AG10803 (cell line): ENCODE results near the gene TACR1.

Source experiments
- DNase-seq: peaks from one replicate; pipeline ENCODE4 v3.0.0; 2010; ENCODE audit warnings: low read depth
- H3K4me3 ChIP-seq: 2 replicates; pipeline ENCODE4 v1.5.1; 2011; ENCODE audit warnings: mild to moderate bottlenecking, low read length, control low read depth
- CTCF ChIP-seq: conservative IDR thresholded peaks from 2 replicates; pipeline ENCODE4 v1.5.1; 2011; ENCODE audit warnings: mild to moderate bottlenecking, low read length, control low read depth, inconsistent platforms

Gene TACR1

GRCh38 chr2:75133621-75134570 lies 65.4 kb downstream of the TACR1 start:
- no peak for TF ChIP-seq CTCF
- no peak overlapping the region for H3K4me3 ChIP-seq
- DNase-seq = peak; percentile 22

DNA sequence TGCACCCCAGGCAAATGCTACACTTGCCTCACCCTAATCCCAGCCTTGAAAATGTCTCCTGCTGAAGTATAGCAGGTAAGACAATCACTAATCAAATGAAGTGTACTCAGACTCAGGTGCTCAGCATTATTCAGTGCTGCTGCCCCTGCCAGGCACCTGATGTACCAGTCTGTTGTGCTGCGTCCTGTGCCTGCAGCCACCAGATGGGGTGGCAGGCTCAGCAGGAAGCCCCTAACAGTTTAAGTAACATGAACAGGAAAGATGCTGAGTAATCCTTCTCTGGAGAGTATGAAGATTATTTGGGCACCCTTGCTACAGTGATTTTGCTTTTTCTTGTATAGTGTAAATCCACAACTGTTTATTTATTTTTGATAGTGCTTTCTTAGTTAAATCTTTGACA lies 69.1 kb downstream of the TACR1 start:
- H3K4me3 ChIP-seq = no peak overlapping the region
- TF ChIP-seq CTCF = no peak
- DNase-seq = no peak

DNA sequence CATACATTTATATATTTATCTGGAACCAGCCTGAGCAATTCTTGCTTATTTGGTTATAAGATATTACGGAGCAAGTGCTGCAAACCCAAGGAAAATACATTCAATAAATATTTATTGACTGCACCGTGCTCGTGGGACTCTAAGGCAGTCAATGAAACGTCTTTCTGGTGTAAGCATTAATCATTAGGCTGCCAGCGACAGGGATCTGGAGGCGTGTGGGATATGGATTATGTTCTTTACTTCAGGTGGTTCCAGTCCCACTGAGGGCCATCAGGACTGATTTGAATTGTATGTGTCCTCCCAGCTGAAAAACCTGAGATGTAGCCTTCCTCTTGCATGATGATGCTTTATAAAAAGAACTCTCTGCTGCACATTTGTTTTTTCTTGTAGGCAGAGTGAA lies 75.4 kb downstream of the TACR1 start:
- TF ChIP-seq CTCF = no peak
- no peak overlapping the region for H3K4me3 ChIP-seq
- no peak for DNase-seq

GRCh38 chr2:75113231-75113869 lies 86.0 kb downstream of the TACR1 start:
- H3K4me3 ChIP-seq = no peak overlapping the region
- no peak for DNase-seq
- TF ChIP-seq CTCF = no peak

DNA sequence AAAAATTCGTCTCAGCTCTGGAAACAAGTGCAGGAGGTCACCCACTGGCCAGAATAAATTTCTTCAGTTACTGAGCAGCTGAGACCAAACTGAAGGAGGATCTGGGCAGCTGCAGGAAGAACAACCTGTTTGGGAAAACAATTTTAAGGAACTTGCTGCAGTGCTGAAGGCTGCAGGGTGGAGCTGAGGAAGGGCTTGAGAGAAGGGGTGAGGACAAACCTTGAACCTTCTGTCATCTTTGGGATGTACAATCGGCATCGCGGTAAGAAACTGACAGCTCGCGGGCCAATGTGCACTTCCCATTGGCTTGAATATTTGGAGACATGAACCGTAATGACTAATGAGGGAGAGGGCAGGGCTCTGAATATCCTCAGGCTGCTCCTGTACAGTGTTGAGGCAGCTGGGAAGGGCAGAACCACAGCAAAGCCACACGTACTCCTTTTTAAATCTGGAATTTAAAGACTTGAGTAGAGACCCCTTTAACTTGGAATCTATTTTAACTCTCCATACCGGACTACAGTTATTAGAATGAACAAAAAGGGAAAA lies 90.3 kb downstream of the TACR1 start:
- no peak for TF ChIP-seq CTCF
- no peak for DNase-seq
- H3K4me3 ChIP-seq = no peak overlapping the region

GRCh38 chr2:75102011-75102410 lies 97.3 kb downstream of the TACR1 start:
- no peak for TF ChIP-seq CTCF
- peak; percentile 3 for DNase-seq
- no peak overlapping the region for H3K4me3 ChIP-seq
